ENCODE results near the gene MAML2. TPM values are rescaled to one million over a fixed set of nuclear protein-coding genes. Genes with fewer than 3 reads are reported as not detected.

The MAML2 gene
- total RNA-seq, 2 experiments from 2014 or later: 0.15 to 1.0 TPM

GRCh38 chr11:96019810-96020747, 322.9 kb downstream of the MAML2 start:
- intact Hi-C loops (cut with micrococcal nuclease; ENCODE audit: unreplicated experiment): no loop called here
- no peak overlapping the region for H2AFZ ChIP-seq (ENCODE audit: low read length)
- no peaks in the 10 kb centered on the region for H3K9me2 ChIP-seq (ENCODE audit: insufficient read depth, low read length)
- H3K79me2 ChIP-seq (ENCODE audit: insufficient read depth, low read depth, low read length): no peaks in the 10 kb centered on the region
- H3K4me3 ChIP-seq (ENCODE audit: low read depth, low read length, poor library complexity, severe bottlenecking): no peak overlapping the region
- no peak overlapping the region for H3K4me2 ChIP-seq (ENCODE audit: low read length)
- ChIA-PET POLR2A (interaction anchor here (0.5 kb wide), 1 partner anchor 314 kb away, joined by 3 read pairs; no protein-coding TSS in a partner anchor), CTCF (ENCODE audit: unreplicated experiment) (no interaction called here)
- H4K20me1 ChIP-seq (ENCODE audit: insufficient read depth, low read length): no peaks in the 10 kb centered on the region
- H3K36me3 ChIP-seq (ENCODE audit: insufficient read depth, low read length): no peaks in the 10 kb centered on the region
- DNase-seq (ENCODE audit: low spot score): no peak
- H3K9me3 ChIP-seq (ENCODE audit: low read length): no peaks in the 10 kb centered on the region
- BruUV-seq (replicated peaks): no TSS peak
- H3K27ac ChIP-seq (ENCODE audit: low read depth, low read length, poor library complexity, severe bottlenecking): no peak overlapping the region
- TF ChIP-seq EZH2phosphoT487 (IDR thresholded peaks at IDR 0.05; ENCODE audit: borderline replicate concordance, low read depth, low read length) (no peak), CTCF (conservative IDR thresholded peaks at IDR 0.05; ENCODE audit: low read length) (no peak)
- no peaks in the 10 kb centered on the region for H3K4me1 ChIP-seq (ENCODE audit: insufficient read depth, low read length, poor library complexity, severe bottlenecking)

- no peaks in the 10 kb centered on the region for H3K36me3 ChIP-seq (ENCODE audit: insufficient read depth, low read length)
- intact Hi-C loops (cut with micrococcal nuclease; ENCODE audit: unreplicated experiment): no loop called here
- no peak overlapping the region for H2AFZ ChIP-seq (ENCODE audit: low read length)
- ChIA-PET CTCF (ENCODE audit: unreplicated experiment) (no interaction called here), POLR2A (interaction anchor here (0.7 kb wide), 1 partner anchor 10 kb away, joined by 3 read pairs; no protein-coding TSS in a partner anchor)
- H3K9me3 ChIP-seq (ENCODE audit: low read length): no peaks in the 10 kb centered on the region
- H3K4me3 ChIP-seq (ENCODE audit: low read depth, low read length, poor library complexity, severe bottlenecking): no peak overlapping the region
- no peaks in the 10 kb centered on the region for H3K9me2 ChIP-seq (ENCODE audit: insufficient read depth, low read length)
- H3K79me2 ChIP-seq (ENCODE audit: insufficient read depth, low read depth, low read length): no peaks in the 10 kb centered on the region
- peaks cover under 1% of the 10 kb centered on the region for H3K4me1 ChIP-seq (ENCODE audit: insufficient read depth, low read length, poor library complexity, severe bottlenecking)
- H4K20me1 ChIP-seq (ENCODE audit: insufficient read depth, low read length): no peaks in the 10 kb centered on the region
- TF ChIP-seq CTCF (conservative IDR thresholded peaks at IDR 0.05; ENCODE audit: low read length) (no peak), EZH2phosphoT487 (IDR thresholded peaks at IDR 0.05; ENCODE audit: borderline replicate concordance, low read depth, low read length) (no peak)
- no peak for DNase-seq (ENCODE audit: low spot score)
- H3K4me2 ChIP-seq (ENCODE audit: low read length): no peak overlapping the region
- BruUV-seq (replicated peaks): no TSS peak
- no peak overlapping the region for H3K27ac ChIP-seq (ENCODE audit: low read depth, low read length, poor library complexity, severe bottlenecking)
These were observed 323.7 kb downstream of the MAML2 start for GRCh38 chr11:96019281-96019680.

- Histone ChIP-seq H3K36me3 (ENCODE audit: insufficient read depth, low read length) (no peaks in the 10 kb centered on the region), H3K79me2 (ENCODE audit: insufficient read depth, low read depth, low read length) (no peaks in the 10 kb centered on the region), H3K9me3 (ENCODE audit: low read length) (no peaks in the 10 kb centered on the region), H2AFZ (ENCODE audit: low read length) (no peak overlapping the region), H3K9me2 (ENCODE audit: insufficient read depth, low read length) (no peaks in the 10 kb centered on the region), H4K20me1 (ENCODE audit: insufficient read depth, low read length) (no peaks in the 10 kb centered on the region), H3K4me1 (ENCODE audit: insufficient read depth, low read length, poor library complexity, severe bottlenecking) (peaks cover 15% of the 10 kb centered on the region), H3K4me3 (ENCODE audit: low read depth, low read length, poor library complexity, severe bottlenecking) (no peak overlapping the region), H3K4me2 (ENCODE audit: low read length) (no peak overlapping the region), H3K27ac (ENCODE audit: low read depth, low read length, poor library complexity, severe bottlenecking) (no peak overlapping the region)
- ChIA-PET POLR2A (interaction anchor here (0.6 kb wide), 1 partner anchor 149 kb away, joined by 4 read pairs; no protein-coding TSS in a partner anchor), CTCF (ENCODE audit: unreplicated experiment) (no interaction called here)
- intact Hi-C loops (cut with micrococcal nuclease; ENCODE audit: unreplicated experiment): no loop called here
- BruUV-seq (replicated peaks): no TSS peak
- no peak for TF ChIP-seq CTCF (conservative IDR thresholded peaks at IDR 0.05; ENCODE audit: low read length)
- no peak for DNase-seq (ENCODE audit: low spot score)
These were observed 325.1 kb downstream of the MAML2 start for GRCh38 chr11:96017856-96018255.
